ENCODE measurements around the gene FGF4.

FGF4 gene

DNA sequence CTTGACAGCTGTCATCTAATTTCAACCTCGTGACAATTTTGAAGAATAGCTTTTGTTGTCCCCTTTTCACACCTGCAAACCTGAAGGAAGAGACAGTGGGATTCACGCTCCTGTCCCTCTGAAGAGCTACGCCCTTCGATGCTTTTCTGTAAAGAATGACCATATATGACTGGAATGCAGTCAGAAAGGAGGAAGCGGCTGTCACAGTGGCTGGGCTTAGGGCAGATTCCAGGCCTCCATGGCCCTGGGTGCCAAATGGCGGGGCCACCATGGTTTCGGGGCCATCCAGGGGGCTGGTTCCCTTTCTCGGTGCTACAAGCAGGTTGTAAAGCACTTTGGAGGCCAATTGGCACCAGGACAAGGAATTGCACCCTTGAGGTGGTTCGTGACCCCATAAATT lies 49.1 kb downstream of the FGF4 start:
- Histone ChIP-seq H3K36me3 (ENCODE audit: control insufficient read depth, low read length) (no peaks in the 10 kb centered on the region), H3K27ac (ENCODE audit: low read depth, low read length) (no peak overlapping the region), H3K4me2 (ENCODE audit: low read length) (no peak overlapping the region), H3F3A (ENCODE audit: control insufficient read depth, insufficient read depth) (no peaks in the 10 kb centered on the region), H3K4me3 (ENCODE audit: low read length) (no peak overlapping the region), H3K4me1 (ENCODE audit: control insufficient read depth, low read length) (no peaks in the 10 kb centered on the region; the same call in 1 of the 2 replicates), H3K9me2 (replicated peaks; ENCODE audit: control insufficient read depth, low read length) (no peaks in the 10 kb centered on the region), H3K27me3 (ENCODE audit: control insufficient read depth, low read length) (peaks cover 7% of the 10 kb centered on the region; the same call in 1 of the 2 replicates), H3K9me3 (ENCODE audit: control insufficient read depth, insufficient read depth, low read length) (no peaks in the 10 kb centered on the region), H3K79me2 (ENCODE audit: control insufficient read depth, low read length) (no peaks in the 10 kb centered on the region), H4K20me1 (ENCODE audit: control insufficient read depth, insufficient read depth, low read depth, low read length) (no peaks in the 10 kb centered on the region)
- no peak for TF ChIP-seq EZH2phosphoT487 (IDR thresholded peaks at IDR 0.05; ENCODE audit: borderline replicate concordance, low read length)
- TF ChIP-seq, protein P1, sequence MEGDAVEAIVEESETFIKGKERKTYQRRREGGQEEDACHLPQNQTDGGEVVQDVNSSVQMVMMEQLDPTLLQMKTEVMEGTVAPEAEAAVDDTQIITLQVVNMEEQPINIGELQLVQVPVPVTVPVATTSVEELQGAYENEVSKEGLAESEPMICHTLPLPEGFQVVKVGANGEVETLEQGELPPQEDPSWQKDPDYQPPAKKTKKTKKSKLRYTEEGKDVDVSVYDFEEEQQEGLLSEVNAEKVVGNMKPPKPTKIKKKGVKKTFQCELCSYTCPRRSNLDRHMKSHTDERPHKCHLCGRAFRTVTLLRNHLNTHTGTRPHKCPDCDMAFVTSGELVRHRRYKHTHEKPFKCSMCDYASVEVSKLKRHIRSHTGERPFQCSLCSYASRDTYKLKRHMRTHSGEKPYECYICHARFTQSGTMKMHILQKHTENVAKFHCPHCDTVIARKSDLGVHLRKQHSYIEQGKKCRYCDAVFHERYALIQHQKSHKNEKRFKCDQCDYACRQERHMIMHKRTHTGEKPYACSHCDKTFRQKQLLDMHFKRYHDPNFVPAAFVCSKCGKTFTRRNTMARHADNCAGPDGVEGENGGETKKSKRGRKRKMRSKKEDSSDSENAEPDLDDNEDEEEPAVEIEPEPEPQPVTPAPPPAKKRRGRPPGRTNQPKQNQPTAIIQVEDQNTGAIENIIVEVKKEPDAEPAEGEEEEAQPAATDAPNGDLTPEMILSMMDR (IDR thresholded peaks at IDR 0.05; ENCODE audit: low read depth, low read length, poor library complexity, severe bottlenecking) = no peak

DNA sequence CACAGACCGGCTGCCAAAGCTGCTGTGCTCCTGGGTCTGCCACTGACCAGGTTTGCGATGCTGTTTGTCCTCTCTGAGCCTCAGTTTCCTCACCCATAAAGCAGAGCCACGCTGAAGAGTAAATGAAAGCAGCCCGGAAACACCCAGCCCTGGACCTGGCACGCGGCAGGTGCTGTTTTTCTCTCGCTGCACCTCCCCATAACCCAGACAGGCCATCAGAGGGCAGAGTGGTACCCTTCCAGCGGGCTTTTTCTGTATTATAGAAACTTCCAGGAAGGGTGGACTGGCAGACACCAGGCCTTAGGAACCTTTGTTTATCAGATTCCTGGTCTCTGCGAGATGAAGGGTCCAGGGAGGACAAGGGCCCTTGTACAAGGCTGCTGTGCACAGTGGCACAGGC lies 53.4 kb downstream of the FGF4 start:
- peaks cover 4% of the 10 kb centered on the region for H3K4me1 ChIP-seq (ENCODE audit: control insufficient read depth, low read length)
- H3K4me2 ChIP-seq (ENCODE audit: low read length) = no peak overlapping the region
- H3K27ac ChIP-seq (ENCODE audit: low read depth, low read length) = no peak overlapping the region
- no peaks in the 10 kb centered on the region for H3K9me3 ChIP-seq (ENCODE audit: control insufficient read depth, insufficient read depth, low read length)
- peaks cover 29% of the 10 kb centered on the region for H3K27me3 ChIP-seq (ENCODE audit: control insufficient read depth, low read length)
- no peak overlapping the region for H3K4me3 ChIP-seq (ENCODE audit: low read length)
- H3K36me3 ChIP-seq (ENCODE audit: control insufficient read depth, low read length) = no peaks in the 10 kb centered on the region
- no peaks in the 10 kb centered on the region for H3F3A ChIP-seq (ENCODE audit: control insufficient read depth, insufficient read depth)
- H3K79me2 ChIP-seq (ENCODE audit: control insufficient read depth, low read length) = no peaks in the 10 kb centered on the region
- no peaks in the 10 kb centered on the region for H3K9me2 ChIP-seq (replicated peaks; ENCODE audit: control insufficient read depth, low read length)
- 0 out of 2 replicates have a peak, but pooled peaks cover 5% of the 10 kb centered on the region for H4K20me1 ChIP-seq (ENCODE audit: control insufficient read depth, insufficient read depth, low read depth, low read length)
- TF ChIP-seq, protein P1 (IDR thresholded peaks at IDR 0.05; ENCODE audit: low read depth, low read length, poor library complexity, severe bottlenecking) = peak; percentile 42
- TF ChIP-seq EZH2phosphoT487 (IDR thresholded peaks at IDR 0.05; ENCODE audit: borderline replicate concordance, low read length) = no peak

DNA sequence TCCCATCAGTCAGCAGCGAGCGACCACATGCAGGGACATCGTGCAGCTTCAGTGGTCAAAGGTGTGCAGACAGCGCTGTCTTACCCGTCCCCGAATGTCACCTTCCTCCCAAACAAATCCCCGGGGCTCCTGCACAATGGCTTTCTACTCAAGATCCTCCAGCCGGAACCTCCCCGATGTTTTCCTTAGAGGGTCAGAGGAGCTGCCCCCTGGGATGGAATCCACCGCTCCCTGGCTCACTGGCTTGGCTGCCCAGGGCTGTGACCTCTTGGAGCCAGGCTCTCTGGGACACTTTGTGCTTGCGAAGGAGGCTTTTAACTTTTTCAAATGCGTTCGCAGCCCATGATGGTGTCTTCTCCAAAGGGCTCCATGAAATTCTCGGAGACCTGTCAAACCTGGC lies 54.0 kb downstream of the FGF4 start:
- Histone ChIP-seq H3K4me1 (ENCODE audit: control insufficient read depth, low read length) (peaks cover 4% of the 10 kb centered on the region), H3K36me3 (ENCODE audit: control insufficient read depth, low read length) (no peaks in the 10 kb centered on the region), H3K9me3 (ENCODE audit: control insufficient read depth, insufficient read depth, low read length) (no peaks in the 10 kb centered on the region), H3K27me3 (ENCODE audit: control insufficient read depth, low read length) (peaks cover 29% of the 10 kb centered on the region), H3F3A (ENCODE audit: control insufficient read depth, insufficient read depth) (no peaks in the 10 kb centered on the region), H3K79me2 (ENCODE audit: control insufficient read depth, low read length) (no peaks in the 10 kb centered on the region), H3K4me3 (ENCODE audit: low read length) (no peak overlapping the region), H3K4me2 (ENCODE audit: low read length) (no peak overlapping the region), H4K20me1 (ENCODE audit: control insufficient read depth, insufficient read depth, low read depth, low read length) (0 out of 2 replicates have a peak, but pooled peaks cover 5% of the 10 kb centered on the region), H3K27ac (ENCODE audit: low read depth, low read length) (no peak overlapping the region), H3K9me2 (replicated peaks; ENCODE audit: control insufficient read depth, low read length) (no peaks in the 10 kb centered on the region)
- TF ChIP-seq, protein P1 (IDR thresholded peaks at IDR 0.05; ENCODE audit: low read depth, low read length, poor library complexity, severe bottlenecking) = no peak
- TF ChIP-seq EZH2phosphoT487 (IDR thresholded peaks at IDR 0.05; ENCODE audit: borderline replicate concordance, low read length) = no peak
